Natural killer cell (primary cell): ENCODE measurements around the gene MYBPH. TPM values are rescaled to one million over a fixed set of nuclear protein-coding genes. Genes with fewer than 3 reads are reported as not detected.

Experiments used
- ATAC-seq, 3 donors: fragments of 150-1000 bp in 2 of 3; fragments of 200-7000 bp in 1 of 3; cut with Tn5 transposase; 1 replicate in 1 of 3; 2 replicates in 2 of 3; pipeline ENCODE4 v1.10.0; 2021; ENCODE audit warnings: mild to moderate bottlenecking in 2 of 3, moderate library complexity in 2 of 3
- DNase-seq, 2 donors: peaks; one replicate each; pipeline versions ENCODE4 v3.0.0 to v3.0.0-alpha.2; 2013 to 2021; ENCODE audit warnings: mixed read lengths in 1 of 2
- H3K27ac ChIP-seq: one replicate; pipeline ENCODE4 v1.5.1; 2013; ENCODE audit warnings: mild to moderate bottlenecking, low read length
- H3K27me3 ChIP-seq: one replicate; pipeline ENCODE4 v1.6.1; 2013; ENCODE audit warnings: low read length; ENCODE audit not compliant: control insufficient read depth, insufficient read depth
- H3K36me3 ChIP-seq: one replicate; pipeline ENCODE4 v1.6.1; 2013; ENCODE audit warnings: low read length; ENCODE audit not compliant: control insufficient read depth, insufficient read depth
- H3K4me1 ChIP-seq: one replicate; pipeline ENCODE4 v1.6.1; 2013; ENCODE audit warnings: low read length; ENCODE audit not compliant: control insufficient read depth, insufficient read depth
- H3K4me3 ChIP-seq: one replicate; pipeline ENCODE4 v1.5.1; 2013; ENCODE audit warnings: low read length
- H3K9me3 ChIP-seq: one replicate; pipeline ENCODE4 v1.6.1; 2013; ENCODE audit warnings: low read length; ENCODE audit not compliant: control insufficient read depth, insufficient read depth
- H3K27ac Mint-ChIP-seq, 2 donors: one replicate each; pipeline ENCODE4 v1.8.0; 2022; ENCODE audit warnings: mild to moderate bottlenecking in 2 of 2, mixed read lengths in 2 of 2, moderate library complexity in 1 of 2
- H3K27me3 Mint-ChIP-seq, 2 donors: one replicate each; pipeline ENCODE4 v1.8.0; 2022; ENCODE audit warnings: low read depth in 2 of 2, mixed read lengths in 2 of 2
- H3K36me3 Mint-ChIP-seq: one replicate; pipeline ENCODE4 v1.8.0; 2022; ENCODE audit warnings: mixed read lengths
- H3K4me1 Mint-ChIP-seq, 2 donors: one replicate each; pipeline ENCODE4 v1.8.0; 2022; ENCODE audit warnings: mixed read lengths in 2 of 2
- H3K4me3 Mint-ChIP-seq: one replicate; pipeline ENCODE4 v1.8.0; 2022; ENCODE audit warnings: mild to moderate bottlenecking, moderate library complexity, mixed read lengths
- H3K9me3 Mint-ChIP-seq, 2 donors: one replicate each; pipeline ENCODE4 v1.8.0; 2022; ENCODE audit warnings: mixed read lengths in 2 of 2
- CTCF ChIP-seq: fragments of 200-600 bp; IDR thresholded peaks from one replicate; pipeline ENCODE4 v1.8.0; 2022; ENCODE audit warnings: antibody characterized with exemption
- WGBS: methylation state at CpG from one replicate; pipeline ENCODE4 v1.1.7; 2013; ENCODE audit warnings: missing lambda C conversion rate; ENCODE audit not compliant: insufficient coverage; 5-methylcytosine and 5-hydroxymethylcytosine counted together
- intact Hi-C: fragments of 100-400 bp; cut with micrococcal nuclease; formaldehyde crosslinking; loops from one replicate; pipeline ENCODE4 v1.14.2; 2022
- total RNA-seq, 4 donors: library from RNA; stranded (reverse); fragments of 120-200 nt in 1 of 4; gene quantifications; one replicate each; pipeline versions ENCODE4 v1.2.3 to v1.2.4, GENCODE V29; 2013 to 2022

The MYBPH gene
- total RNA-seq, 3 donors from 2014 or later (not counting 1 experiment from before 2014, with no cell fraction given), result not detected

DNA sequence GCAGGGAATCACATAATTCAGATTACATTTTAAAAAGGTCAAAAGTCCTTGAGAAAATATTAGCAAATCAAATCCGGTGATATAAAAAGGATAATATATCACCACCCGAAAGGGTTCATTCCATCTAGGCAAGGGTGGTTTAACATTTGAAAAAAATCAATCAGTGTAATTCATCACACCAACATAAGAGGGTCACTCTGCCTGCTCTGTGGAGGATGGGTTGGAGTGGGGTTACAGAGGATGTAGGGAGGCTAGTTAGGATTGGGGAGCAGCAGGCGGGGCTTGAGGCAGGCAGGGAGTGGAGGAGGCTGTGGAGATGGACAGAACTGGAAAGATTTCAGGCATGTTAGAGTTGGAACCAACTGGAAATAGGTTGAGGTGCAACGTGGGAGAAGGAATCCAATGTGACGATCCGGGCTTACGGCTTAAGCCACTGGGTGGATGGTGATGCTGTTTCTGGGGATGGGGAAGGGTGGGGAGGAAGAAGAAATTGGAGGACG lies 35.6 kb downstream of the MYBPH start:
- no peak overlapping the region for H3K4me3 Mint-ChIP-seq
- TF ChIP-seq CTCF, result no peak
- intact Hi-C loops, result no loop called here
- 87% methylated on average over 5 of the region's 8 CpGs for WGBS
- H3K4me3 ChIP-seq, result no peak overlapping the region
- no peak overlapping the region for H3K27ac ChIP-seq
- peaks cover 0 to 15% of the 10 kb centered on the region in 2 donors for H3K27me3 Mint-ChIP-seq
- no peak for ATAC-seq
- no peaks in the 10 kb centered on the region for H3K27me3 ChIP-seq
- H3K27ac Mint-ChIP-seq, result no peak overlapping the region
- H3K9me3 ChIP-seq, result no peaks in the 10 kb centered on the region
- no peaks in the 10 kb centered on the region for H3K36me3 Mint-ChIP-seq
- H3K36me3 ChIP-seq, result no peaks in the 10 kb centered on the region
- H3K4me1 ChIP-seq, result peaks cover 8% of the 10 kb centered on the region
- no peaks in the 10 kb centered on the region for H3K9me3 Mint-ChIP-seq
- H3K4me1 Mint-ChIP-seq, result peaks cover 5 to 10% of the 10 kb centered on the region in 2 donors
- DNase-seq, result no peak

GRCh38 chr1:203138066-203138465 lies 37.6 kb downstream of the MYBPH start:
- Histone ChIP-seq H3K27ac (no peak overlapping the region), H3K9me3 (no peaks in the 10 kb centered on the region), H3K27me3 (no peaks in the 10 kb centered on the region), H3K36me3 (no peaks in the 10 kb centered on the region), H3K4me3 (no peak overlapping the region), H3K4me1 (peaks cover 8% of the 10 kb centered on the region)
- intact Hi-C loops, result no loop called here
- no peak for TF ChIP-seq CTCF
- H3K4me1 Mint-ChIP-seq, result peaks cover 5 to 10% of the 10 kb centered on the region in 2 donors
- H3K27me3 Mint-ChIP-seq, result peaks cover 0 to 15% of the 10 kb centered on the region in 2 donors
- DNase-seq (no peak), ATAC-seq (no peak)
- no peak overlapping the region for H3K4me3 Mint-ChIP-seq
- 89% methylated on average over 3 of the region's 3 CpGs for WGBS
- H3K27ac Mint-ChIP-seq, result no peak overlapping the region
- H3K9me3 Mint-ChIP-seq, result no peaks in the 10 kb centered on the region
- H3K36me3 Mint-ChIP-seq, result no peaks in the 10 kb centered on the region

- Histone ChIP-seq H3K27me3 (no peaks in the 10 kb centered on the region), H3K36me3 (no peaks in the 10 kb centered on the region), H3K9me3 (no peaks in the 10 kb centered on the region), H3K4me3 (no peak overlapping the region), H3K27ac (no peak overlapping the region), H3K4me1 (peaks cover 8% of the 10 kb centered on the region)
- H3K4me1 Mint-ChIP-seq, result peaks cover 5 to 10% of the 10 kb centered on the region in 2 donors
- H3K4me3 Mint-ChIP-seq, result no peak overlapping the region
- H3K36me3 Mint-ChIP-seq, result no peaks in the 10 kb centered on the region
- TF ChIP-seq CTCF, result no peak
- intact Hi-C loops, result no loop called here
- 94% methylated on average over 4 of the region's 4 CpGs for WGBS
- H3K9me3 Mint-ChIP-seq, result no peaks in the 10 kb centered on the region
- peaks cover 0 to 15% of the 10 kb centered on the region in 2 donors for H3K27me3 Mint-ChIP-seq
- DNase-seq (no peak), ATAC-seq (no peak)
- H3K27ac Mint-ChIP-seq, result no peak overlapping the region
Observed at GRCh38 chr1:203137324-203137723, 38.3 kb downstream of the MYBPH start.

DNA sequence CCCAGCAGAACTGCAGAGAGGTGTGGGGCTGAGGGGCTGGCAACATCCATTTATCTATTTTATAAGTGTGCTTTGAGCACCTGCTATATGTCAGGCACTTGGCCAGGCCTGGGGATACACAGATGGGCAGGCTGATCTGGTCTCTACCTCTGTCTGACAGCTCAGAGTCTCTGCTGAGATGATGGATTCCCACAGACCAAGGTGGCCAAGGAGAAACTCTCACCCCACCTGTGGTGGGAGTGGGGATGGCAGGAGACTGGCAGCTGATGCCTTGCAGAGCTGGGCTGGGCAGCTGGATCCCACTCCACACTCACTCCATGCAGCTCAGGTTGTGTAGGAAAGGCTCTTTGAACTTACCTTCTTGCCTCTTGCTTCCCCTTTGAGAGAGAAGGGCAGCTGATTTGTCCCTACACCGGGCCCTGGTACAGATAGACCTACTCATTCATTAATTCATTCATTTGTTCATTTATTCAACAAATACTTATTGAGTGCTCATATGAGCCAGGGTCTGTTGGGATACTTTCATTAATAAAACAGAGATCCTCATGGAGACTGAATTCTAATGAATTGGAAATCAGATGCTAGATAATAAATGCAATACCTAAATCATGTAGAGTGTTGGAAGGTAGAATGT lies 39.1 kb downstream of the MYBPH start:
- TF ChIP-seq CTCF, result no peak
- no CpG with 5 or more reads among the region's 1 CpG for WGBS
- no peaks in the 10 kb centered on the region for H3K36me3 ChIP-seq
- intact Hi-C loops, result no loop called here
- H3K27ac ChIP-seq, result no peak overlapping the region
- no peak overlapping the region for H3K4me3 ChIP-seq
- Mint-ChIP-seq H3K27ac (no peak overlapping the region), H3K4me1 (peaks cover 5 to 10% of the 10 kb centered on the region in 2 donors), H3K27me3 (peaks cover 0 to 12% of the 10 kb centered on the region in 2 donors), H3K9me3 (no peaks in the 10 kb centered on the region), H3K36me3 (no peaks in the 10 kb centered on the region), H3K4me3 (no peak overlapping the region)
- ATAC-seq, result peak in 1 of 3 donors; percentile 18
- H3K4me1 ChIP-seq, result peaks cover 8% of the 10 kb centered on the region
- DNase-seq, result no peak
- H3K9me3 ChIP-seq, result no peaks in the 10 kb centered on the region
- H3K27me3 ChIP-seq, result no peaks in the 10 kb centered on the region
